NCI-H146 treated with DMSO at 0.1 percent for 48 hours (cell line): ENCODE results near the gene PDGFC.
"Not testable (repeated sequence)": the region's sequence is repeated elsewhere in the genome, so short reads cannot be mapped to it uniquely, and the experiment has no call there.

Experiments used
- DNase-seq: peaks from one replicate; lab custom pipeline; 2025; ENCODE audit not compliant: unreplicated experiment; lab: John Stamatoyannopoulos, UW

The PDGFC gene

DNA sequence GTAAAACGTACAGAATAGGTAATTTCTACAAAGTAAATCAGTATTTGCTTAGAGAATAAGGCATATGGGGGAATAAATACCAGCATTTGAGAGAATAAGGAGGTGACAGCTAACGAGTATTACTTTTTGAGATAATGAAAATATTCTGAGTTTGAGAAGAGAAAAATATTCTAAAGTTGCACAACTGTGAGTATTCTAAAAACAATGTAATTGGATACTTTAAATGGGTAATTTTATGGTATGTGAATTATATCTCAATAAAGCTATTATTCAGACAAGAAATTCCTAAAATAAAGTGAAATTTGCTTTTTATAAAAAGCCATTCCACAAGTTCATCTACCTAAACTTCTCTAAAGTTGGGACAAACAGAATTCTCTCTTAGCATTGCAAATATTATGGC, 62.6 kb downstream of the PDGFC start:
- no peak for DNase-seq

- DNase-seq, result no peak
Measured at GRCh38 chr4:156906325-156906724, 65.3 kb downstream of the PDGFC start.

DNA sequence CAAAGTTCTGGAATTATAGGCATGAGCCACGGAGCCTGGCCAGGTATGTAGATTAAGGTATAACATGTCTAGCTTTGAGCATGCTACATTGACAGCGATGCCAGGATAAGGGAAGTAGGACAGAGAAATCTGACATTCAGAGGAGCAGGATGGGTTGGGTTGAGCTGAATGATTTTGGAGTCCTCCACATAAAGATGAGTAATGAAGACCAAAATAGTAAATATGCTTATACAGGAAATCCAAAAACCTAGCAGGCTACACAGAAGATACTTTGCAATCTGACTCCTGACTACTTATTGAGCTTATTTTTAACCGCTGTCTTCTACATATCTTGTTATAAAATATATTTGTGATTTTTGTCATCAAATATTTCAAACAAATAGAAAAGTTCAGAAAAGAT, 69.7 kb downstream of the PDGFC start:
- DNase-seq, result no peak

DNA sequence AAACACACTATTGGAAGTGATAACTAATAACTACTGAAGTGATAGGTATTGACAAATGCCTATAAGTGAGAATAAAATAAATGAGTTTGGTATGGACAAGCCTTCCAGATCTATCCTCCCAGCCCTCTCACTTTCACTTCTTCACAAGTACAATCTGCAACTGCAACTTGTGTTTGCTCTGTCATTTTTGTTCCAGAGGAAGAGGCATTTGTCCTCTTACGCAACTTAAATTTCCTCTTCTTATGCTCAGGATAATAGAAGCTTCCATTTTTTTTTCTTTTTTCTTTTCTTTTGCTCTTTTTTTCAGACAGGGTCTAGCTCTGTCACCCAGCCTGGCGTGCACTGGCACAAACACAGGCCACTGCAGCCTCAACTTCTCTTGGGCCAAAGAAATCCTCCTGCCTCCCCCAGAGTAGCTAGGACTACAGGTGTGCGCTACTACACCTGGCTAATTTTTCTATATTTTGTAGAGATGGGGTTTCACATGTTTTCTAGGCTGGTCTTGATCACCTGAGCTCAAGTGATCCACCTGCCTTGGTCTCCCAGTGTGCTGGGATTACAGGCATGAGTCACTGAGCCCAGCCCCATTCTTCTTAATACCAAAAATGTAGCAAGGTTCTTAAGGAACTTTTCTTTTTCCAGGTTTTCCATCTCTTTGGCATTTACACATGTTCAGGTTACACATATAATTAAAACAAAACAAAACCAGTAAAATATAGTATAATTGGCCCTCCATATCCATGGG, 73.1 kb downstream of the PDGFC start:
- no peak for DNase-seq

GRCh38 chr4:156896527-156896926, 75.1 kb downstream of the PDGFC start:
- DNase-seq, result no peak

DNA sequence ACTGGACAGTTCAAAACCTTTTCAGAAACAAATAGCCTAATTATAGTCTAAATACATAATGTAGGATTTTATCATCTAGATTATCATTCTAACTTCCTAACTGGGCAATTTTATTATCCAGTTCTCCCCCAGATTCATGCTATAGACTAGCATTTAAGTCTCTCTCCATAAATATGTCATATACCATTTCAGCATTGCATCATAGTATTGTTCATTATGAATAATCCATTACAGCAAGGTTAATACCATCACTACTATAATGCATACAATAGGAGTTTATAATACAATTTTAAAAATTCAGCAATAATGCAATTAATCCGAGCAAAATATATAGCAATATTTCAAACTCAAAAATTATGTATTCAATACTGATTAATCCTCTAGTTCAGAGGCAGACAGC, 77.4 kb downstream of the PDGFC start:
- no peak for DNase-seq

GRCh38 chr4:156892805-156893204, 78.8 kb downstream of the PDGFC start:
- no peak for DNase-seq

- DNase-seq, result no peak
Measured at GRCh38 chr4:156889616-156890594, 81.7 kb downstream of the PDGFC start.

DNA sequence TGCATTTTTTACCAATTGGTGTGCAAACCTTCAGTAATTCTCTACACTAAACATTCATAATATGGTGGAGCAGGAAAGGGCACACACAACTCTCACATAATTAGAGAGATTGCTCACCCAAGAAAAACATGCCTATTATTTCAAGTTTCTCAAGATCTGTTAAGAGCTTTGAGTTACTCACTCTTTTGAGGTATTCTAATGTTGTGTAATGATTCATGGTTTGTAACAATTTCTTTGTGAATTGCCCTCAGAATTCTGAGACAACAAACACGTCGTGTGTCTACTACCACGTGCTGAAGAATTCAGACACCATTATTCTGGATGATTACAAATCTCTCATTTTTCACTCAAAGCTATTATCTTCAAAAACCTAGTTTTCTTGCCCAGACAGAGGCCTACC, 82.8 kb downstream of the PDGFC start:
- no peak for DNase-seq

DNA sequence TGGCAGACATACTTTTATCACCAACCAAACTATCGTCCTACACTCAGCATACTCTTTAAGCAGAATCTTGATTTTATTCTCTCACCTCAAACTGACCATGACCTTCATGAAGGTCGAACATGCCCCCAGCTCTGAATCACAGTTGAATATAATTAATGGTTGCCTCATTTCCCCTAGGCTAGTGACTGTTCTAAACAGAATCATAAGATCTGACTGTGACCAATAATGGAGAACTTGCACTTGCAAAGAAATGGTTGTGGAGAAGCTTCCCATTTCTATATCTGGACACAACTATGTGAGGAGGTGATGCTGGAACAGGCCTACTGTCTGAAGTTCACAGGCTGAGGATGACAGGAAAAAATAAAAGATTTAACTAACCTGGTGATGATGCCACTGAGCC, 85.1 kb downstream of the PDGFC start:
- no peak for DNase-seq

DNA sequence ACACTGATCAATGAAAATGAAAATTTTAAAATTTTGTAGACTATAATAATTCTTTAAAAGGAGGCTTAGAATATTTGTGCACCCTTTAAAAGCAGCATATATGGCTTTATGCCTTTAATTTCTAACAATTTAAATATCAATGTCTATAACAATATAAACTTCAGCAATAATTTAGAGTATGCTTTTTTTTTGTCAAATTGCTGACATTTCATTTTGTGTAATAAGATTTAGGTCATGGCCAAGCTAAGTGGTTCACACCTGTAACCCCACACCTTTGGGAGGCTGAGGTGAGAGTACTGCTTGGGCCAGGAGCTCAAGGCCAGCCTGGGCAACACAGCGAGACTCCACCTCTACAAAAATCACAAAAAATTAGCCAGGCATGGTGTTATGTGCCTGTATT, 86.2 kb downstream of the PDGFC start:
- DNase-seq, result no peak

DNA sequence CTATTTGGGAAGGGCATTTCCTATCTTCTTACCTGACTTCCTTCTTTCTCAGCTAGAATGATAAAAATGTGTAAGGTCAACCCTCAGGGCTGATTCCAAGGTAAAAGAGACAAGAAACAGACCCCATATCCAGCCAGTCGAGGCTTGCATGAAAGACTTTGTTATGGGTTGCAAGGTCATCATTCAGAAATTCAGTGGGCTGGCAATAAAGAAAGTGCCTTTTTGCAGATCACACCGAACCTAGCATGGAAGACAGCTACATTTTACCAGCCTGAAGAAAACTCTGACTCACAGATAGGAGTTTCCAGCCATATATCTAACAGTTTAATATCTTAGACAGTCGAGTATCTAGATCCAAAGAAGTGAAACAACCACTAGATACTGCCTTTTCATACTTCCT, 87.4 kb downstream of the PDGFC start:
- DNase-seq, result no peak

- no peak for DNase-seq
Measured at GRCh38 chr4:156875704-156876103, 95.9 kb downstream of the PDGFC start.

- no peak for DNase-seq
Measured at GRCh38 chr4:156875055-156875454, 96.5 kb downstream of the PDGFC start.

GRCh38 chr4:156873799-156874198, 97.8 kb downstream of the PDGFC start:
- DNase-seq, result no peak

- DNase-seq, result no peak
Measured at GRCh38 chr4:156870861-156871260, 100.7 kb downstream of the PDGFC start.

- no peak for DNase-seq
Measured at GRCh38 chr4:156870131-156870530, 101.5 kb downstream of the PDGFC start.

DNA sequence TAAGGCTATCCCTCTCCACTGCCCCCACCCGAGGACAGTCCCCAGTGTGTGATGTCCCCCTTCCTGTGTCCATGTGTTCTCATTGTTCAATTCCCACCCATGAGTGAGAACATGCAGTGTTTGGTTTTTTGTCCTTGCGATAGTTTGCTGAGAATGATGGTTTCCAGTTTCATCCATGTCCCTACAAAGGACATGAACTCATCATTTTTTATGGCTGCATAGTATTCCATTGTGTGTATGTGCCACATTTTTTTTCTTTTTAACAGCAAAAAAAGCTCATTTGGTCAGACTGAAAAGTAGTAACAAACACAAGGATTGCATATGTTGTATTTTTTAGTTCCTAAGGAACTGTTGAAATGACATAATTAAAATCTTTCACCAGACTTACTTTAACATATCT, 105.5 kb downstream of the PDGFC start:
- not testable (repeated sequence) for DNase-seq

DNA sequence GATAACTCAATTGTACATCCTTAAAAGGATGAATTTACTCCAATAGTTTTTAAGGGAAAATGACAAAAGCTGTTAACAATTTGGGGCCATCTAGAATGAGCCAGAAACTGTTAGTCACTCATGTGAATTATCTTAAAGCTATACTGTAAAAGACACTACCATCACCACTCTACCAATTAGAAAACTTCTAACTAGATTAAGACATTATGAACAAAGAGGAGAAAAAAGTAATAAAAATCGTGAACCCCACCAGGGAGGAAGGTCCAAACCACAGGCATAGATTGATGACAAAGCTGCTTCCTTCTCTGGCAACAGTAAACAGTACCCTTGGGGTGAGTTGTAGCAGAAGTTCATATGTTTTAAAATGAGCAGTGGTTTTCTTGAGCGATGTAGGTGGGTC, 106.1 kb downstream of the PDGFC start:
- DNase-seq, result no peak

DNA sequence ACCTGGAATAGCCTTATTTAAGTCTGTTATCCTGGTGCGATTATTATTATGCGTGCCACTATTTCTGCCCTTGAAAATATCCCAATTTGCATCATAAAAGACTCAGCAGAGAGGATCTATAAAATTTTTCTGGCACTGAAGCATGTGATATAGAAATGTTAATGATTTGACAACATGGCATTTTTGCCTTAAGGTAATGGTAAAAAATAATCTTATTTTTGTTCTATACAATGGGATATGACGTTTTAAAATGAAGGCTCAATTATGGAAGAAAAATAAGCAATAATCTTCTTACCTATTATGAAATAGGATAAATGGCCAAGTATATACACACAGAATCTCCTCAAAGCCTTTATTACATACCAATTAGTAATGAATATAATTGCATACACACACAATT, 113.5 kb downstream of the PDGFC start:
- DNase-seq, result peak; percentile 4

DNA sequence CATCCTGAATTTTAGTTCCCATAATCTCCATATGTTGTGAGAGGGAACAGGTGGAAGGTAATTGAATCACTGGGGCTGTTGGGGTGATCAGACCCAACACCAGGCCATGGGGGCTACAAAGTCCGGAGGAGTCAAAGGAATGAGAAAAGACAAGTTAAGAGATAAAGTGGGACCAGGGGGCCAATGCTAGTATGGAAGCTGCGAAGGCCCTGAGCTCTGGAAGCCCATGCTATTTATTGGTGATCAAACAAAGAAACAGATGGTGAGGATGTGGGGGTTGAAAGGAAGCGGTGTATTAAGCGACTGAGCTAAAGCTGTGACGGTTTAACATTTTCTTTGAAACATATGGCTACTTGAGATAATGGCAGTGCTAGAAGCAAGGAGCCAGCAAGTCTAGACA, 132.8 kb downstream of the PDGFC start:
- DNase-seq, result no peak

- DNase-seq, result no peak
Measured at GRCh38 chr4:156837625-156838345, 133.8 kb downstream of the PDGFC start.
